Neuronal stem cell (in vitro differentiated cells): ENCODE data around the gene ANGPT4.

ENCODE experiments used
- DNase-seq: peaks from one replicate; pipeline ENCODE4 v3.0.0-alpha.2; 2013; ENCODE audit warnings: low spot score
- H2AFZ ChIP-seq: one replicate; pipeline ENCODE4 v1.6.1; 2013; ENCODE audit warnings: mild to moderate bottlenecking, low read length, inconsistent platforms
- H2AK5ac ChIP-seq: 2 replicates; pipeline ENCODE4 v1.6.1; 2013; ENCODE audit warnings: low read depth, mild to moderate bottlenecking, inconsistent platforms, low read length, moderate library complexity, mixed read lengths
- H2BK120ac ChIP-seq: 2 replicates; pipeline ENCODE4 v1.6.1; 2013; ENCODE audit warnings: low read depth, mild to moderate bottlenecking, inconsistent platforms, low read length, moderate library complexity, mixed read lengths
- H2BK12ac ChIP-seq: one replicate; pipeline ENCODE4 v1.6.1; 2013; ENCODE audit warnings: low read length, inconsistent platforms
- H2BK15ac ChIP-seq: 2 replicates; pipeline ENCODE4 v1.6.1; 2013; ENCODE audit warnings: mild to moderate bottlenecking, low read length, inconsistent platforms, mixed read lengths
- H2BK5ac ChIP-seq: one replicate; pipeline ENCODE4 v1.6.1; 2013; ENCODE audit warnings: inconsistent platforms, mild to moderate bottlenecking, low read length, moderate library complexity
- H3K14ac ChIP-seq: one replicate; pipeline ENCODE4 v1.6.1; 2013; ENCODE audit warnings: low read length, inconsistent platforms
- H3K18ac ChIP-seq: 2 replicates; pipeline ENCODE4 v1.6.1; 2013; ENCODE audit warnings: low read length, inconsistent platforms
- H3K23ac ChIP-seq: 2 replicates; pipeline ENCODE4 v1.6.1; 2013; ENCODE audit warnings: low read depth, mild to moderate bottlenecking, mixed read lengths, low read length, inconsistent platforms; ENCODE audit not compliant: poor library complexity
- H3K27ac ChIP-seq: replicated peaks from 3 replicates; pipeline ENCODE4 v1.5.1; 2013; ENCODE audit warnings: low read length, inconsistent platforms
- H3K27me3 ChIP-seq, 3 experiments: 2 replicates each; pipeline ENCODE4 v1.6.1; 2013; ENCODE audit warnings: low read length in 3 of 3, mild to moderate bottlenecking in 2 of 3, inconsistent platforms in 1 of 3, low read depth in 1 of 3, mixed read lengths in 1 of 3, moderate library complexity in 1 of 3; ENCODE audit not compliant: control insufficient read depth in 3 of 3, insufficient read depth in 3 of 3
- H3K36me3 ChIP-seq, 2 donors: replicated peaks in 1 of 2; 2 replicates each; pipeline ENCODE4 v1.6.1; 2013; ENCODE audit warnings: low read length in 2 of 2; ENCODE audit not compliant: control insufficient read depth in 2 of 2, insufficient read depth in 2 of 2
- H3K4ac ChIP-seq: 2 replicates; pipeline ENCODE4 v1.6.1; 2013; ENCODE audit warnings: inconsistent platforms, mild to moderate bottlenecking, low read length, moderate library complexity
- H3K4me1 ChIP-seq, 2 donors: 1 replicate in 1 of 2; 2 replicates in 1 of 2; pipeline ENCODE4 v1.6.1; 2013; ENCODE audit warnings: low read length in 2 of 2, low read depth in 1 of 2; ENCODE audit not compliant: control insufficient read depth in 2 of 2, insufficient read depth in 1 of 2
- H3K4me2 ChIP-seq: one replicate; pipeline ENCODE4 v1.6.1; 2013; ENCODE audit warnings: mild to moderate bottlenecking, low read length, inconsistent platforms; ENCODE audit not compliant: insufficient read depth, poor library complexity, severe bottlenecking
- H3K4me3 ChIP-seq, 2 donors: 2 replicates each; pipeline ENCODE4 v1.5.1; 2013; ENCODE audit warnings: low read length in 2 of 2, mild to moderate bottlenecking in 2 of 2, inconsistent platforms in 1 of 2, moderate library complexity in 1 of 2
- H3K79me1 ChIP-seq: one replicate; pipeline ENCODE4 v1.6.1; 2013; ENCODE audit warnings: low read depth, mild to moderate bottlenecking, inconsistent platforms, low read length, moderate library complexity
- H3K9ac ChIP-seq: one replicate; pipeline ENCODE4 v1.6.1; 2013; ENCODE audit warnings: mild to moderate bottlenecking, low read depth, low read length, inconsistent platforms; ENCODE audit not compliant: poor library complexity
- H3K9me3 ChIP-seq, 2 donors: replicated peaks in 1 of 2; 2 replicates each; pipeline versions ENCODE3 to v1.6.1; 2013; ENCODE audit warnings: low read length in 2 of 2, mild to moderate bottlenecking in 2 of 2, inconsistent platforms in 1 of 2, low read depth in 1 of 2, mixed read lengths in 1 of 2, moderate library complexity in 1 of 2; ENCODE audit not compliant: control insufficient read depth in 2 of 2, insufficient read depth in 1 of 2
- H4K8ac ChIP-seq: one replicate; pipeline ENCODE4 v1.6.1; 2013; ENCODE audit warnings: low read depth, mild to moderate bottlenecking, inconsistent platforms, low read length, moderate library complexity
- H4K91ac ChIP-seq: one replicate; pipeline ENCODE4 v1.6.1; 2013; ENCODE audit warnings: low read length, low read depth, mild to moderate bottlenecking, inconsistent platforms; ENCODE audit not compliant: poor library complexity
- WGBS, 2 donors: extraction: QIAGEN DNeasy Blood & Tissue Kit; methylation state at CpG; one replicate each; pipeline ENCODE4 v1.1.7; 2013; ENCODE audit warnings: missing lambda C conversion rate in 2 of 2, mixed read lengths in 1 of 2; ENCODE audit not compliant: insufficient read length in 2 of 2, insufficient replicate concordance in 1 of 2; ENCODE audit errors: extremely low coverage in 2 of 2; 5-methylcytosine and 5-hydroxymethylcytosine counted together

The ANGPT4 gene

GRCh38 chr20:881783-882144, 34.4 kb downstream of the ANGPT4 start:
- Histone ChIP-seq H3K18ac (no peak overlapping the region), H2AK5ac (no peak overlapping the region), H3K79me1 (no peaks in the 10 kb centered on the region), H3K4me2 (no peak overlapping the region), H4K91ac (no peak overlapping the region), H3K4me1 (peaks cover 0 to 1% of the 10 kb centered on the region in 2 donors), H3K27me3 (peaks cover 0 to 40% (median 2%) of the 10 kb centered on the region in 3 experiments), H2BK15ac (no peak overlapping the region), H3K36me3 (no peaks in the 10 kb centered on the region), H3K27ac (no peak overlapping the region), H3K9ac (no peak overlapping the region), H3K14ac (no peak overlapping the region), H2BK120ac (no peak overlapping the region), H3K4ac (no peak overlapping the region), H2AFZ (no peak overlapping the region), H3K9me3 (no peaks in the 10 kb centered on the region), H3K23ac (no peak overlapping the region), H3K4me3 (no peak overlapping the region), H2BK12ac (no peak overlapping the region), H4K8ac (no peak overlapping the region), H2BK5ac (no peak overlapping the region)
- DNase-seq, result no peak

GRCh38 chr20:881051-881782, 34.9 kb downstream of the ANGPT4 start:
- Histone ChIP-seq H3K79me1 (no peaks in the 10 kb centered on the region), H2BK12ac (no peak overlapping the region), H2BK15ac (no peak overlapping the region), H3K36me3 (no peaks in the 10 kb centered on the region), H2AK5ac (no peak overlapping the region), H3K4me3 (no peak overlapping the region), H3K4me2 (no peak overlapping the region), H3K4ac (no peak overlapping the region), H3K27ac (no peak overlapping the region), H4K8ac (no peak overlapping the region), H2AFZ (no peak overlapping the region), H3K4me1 (peaks cover 0 to 1% of the 10 kb centered on the region in 2 donors), H2BK120ac (no peak overlapping the region), H3K9me3 (no peaks in the 10 kb centered on the region), H4K91ac (no peak overlapping the region), H3K9ac (no peak overlapping the region), H3K23ac (no peak overlapping the region), H3K18ac (no peak overlapping the region), H2BK5ac (no peak overlapping the region), H3K14ac (no peak overlapping the region), H3K27me3 (peaks cover 0 to 34% (median 2%) of the 10 kb centered on the region in 3 experiments)
- DNase-seq, result no peak
- WGBS, 2 donors, result no CpG with 5 or more reads among the region's 10 CpGs

- Histone ChIP-seq H3K27ac (no peak overlapping the region), H3K79me1 (no peaks in the 10 kb centered on the region), H3K18ac (no peak overlapping the region), H3K23ac (no peak overlapping the region), H3K9ac (no peak overlapping the region), H3K4me1 (no peaks in the 10 kb centered on the region), H2AK5ac (no peak overlapping the region), H3K4ac (no peak overlapping the region), H2BK15ac (no peak overlapping the region), H2BK120ac (no peak overlapping the region), H3K36me3 (no peaks in the 10 kb centered on the region), H2BK12ac (no peak overlapping the region), H3K4me2 (no peak overlapping the region), H4K8ac (no peak overlapping the region), H4K91ac (no peak overlapping the region), H2BK5ac (no peak overlapping the region), H3K4me3 (no peak overlapping the region), H3K27me3 (peaks cover 0 to 18% (median 0%) of the 10 kb centered on the region in 3 experiments), H3K9me3 (no peaks in the 10 kb centered on the region), H3K14ac (no peak overlapping the region), H2AFZ (no peak overlapping the region)
- no peak for DNase-seq
- no CpG with 5 or more reads among the region's 4 CpGs for whole genome bisulfite sequencing, 2 donors
Observed at GRCh38 chr20:879626-880025, 36.5 kb downstream of the ANGPT4 start.

GRCh38 chr20:878511-879307, 37.4 kb downstream of the ANGPT4 start:
- no CpG with 5 or more reads among the region's 9 CpGs for WGBS, 2 donors
- no peaks in the 10 kb centered on the region for H3K4me1 ChIP-seq
- H2BK15ac ChIP-seq, result no peak overlapping the region
- H2BK120ac ChIP-seq, result no peak overlapping the region
- H3K18ac ChIP-seq, result no peak overlapping the region
- no peak overlapping the region for H2AFZ ChIP-seq
- no peak overlapping the region for H4K8ac ChIP-seq
- no peak overlapping the region for H3K4me3 ChIP-seq
- H3K27ac ChIP-seq, result no peak overlapping the region
- no peak overlapping the region for H3K4ac ChIP-seq
- H2BK12ac ChIP-seq, result no peak overlapping the region
- no peak overlapping the region for H3K9ac ChIP-seq
- no peak overlapping the region for H2AK5ac ChIP-seq
- H3K79me1 ChIP-seq, result no peaks in the 10 kb centered on the region
- H2BK5ac ChIP-seq, result no peak overlapping the region
- H3K9me3 ChIP-seq, result no peaks in the 10 kb centered on the region
- H3K23ac ChIP-seq, result no peak overlapping the region
- peaks cover 0 to 9% (median 0%) of the 10 kb centered on the region in 3 experiments for H3K27me3 ChIP-seq
- no peak overlapping the region for H3K14ac ChIP-seq
- no peak overlapping the region for H3K4me2 ChIP-seq
- DNase-seq, result peak; percentile 74
- H4K91ac ChIP-seq, result no peak overlapping the region
- no peaks in the 10 kb centered on the region for H3K36me3 ChIP-seq
